HepG2 (cell line): ENCODE data around the gene KIFC1. TPM values are rescaled to one million over a fixed set of nuclear protein-coding genes. Genes with fewer than 3 reads are reported as not detected.
A peak's percentile ranks its signal among the peaks of the same experiment; 100 is the strongest.

ENCODE experiments used
- ADNP ChIP-seq: sonication (generic); formaldehyde crosslinking; IDR thresholded peaks from 2 replicates; pipeline ENCODE4 v1.4.0; 2020; ENCODE audit warnings: missing genetic modification reagents
- ETV6 ChIP-seq: sonication (generic); formaldehyde crosslinking; conservative IDR thresholded peaks from 2 replicates; pipeline ENCODE4 v1.4.0; 2020; ENCODE audit warnings: missing genetic modification reagents
- GLI4 ChIP-seq: sonication (generic); formaldehyde crosslinking; IDR thresholded peaks from 2 replicates; pipeline ENCODE4 v1.5.1; 2020; ENCODE audit warnings: missing genetic modification reagents, mild to moderate bottlenecking, moderate library complexity, borderline replicate concordance
- KDM5A ChIP-seq: fragments of 200-600 bp; sonication (generic); IDR thresholded peaks from 2 replicates; pipeline ENCODE4 v1.7.0; 2018; ENCODE audit warnings: antibody characterized with exemption, mild to moderate bottlenecking, low read length, borderline replicate concordance
- MZF1 ChIP-seq: sonication (generic); formaldehyde crosslinking; IDR thresholded peaks from 2 replicates; pipeline ENCODE4 v1.8.1; 2023; ENCODE audit warnings: mild to moderate bottlenecking, missing genetic modification reagents, borderline replicate concordance
- NBN ChIP-seq: fragments of 450-650 bp; conservative IDR thresholded peaks from 2 replicates; pipeline ENCODE4 v1.6.1; 2017
- REPIN1 ChIP-seq: sonication (generic); formaldehyde crosslinking; IDR thresholded peaks from 2 replicates; pipeline ENCODE4 v1.8.0; 2022; ENCODE audit warnings: missing genetic modification reagents, low read depth, mild to moderate bottlenecking, borderline replicate concordance
- SMAD1 ChIP-seq: sonication (generic); formaldehyde crosslinking; IDR thresholded peaks from 2 replicates; pipeline ENCODE4 v1.4.0; 2020; ENCODE audit warnings: missing genetic modification reagents, low read depth, mild to moderate bottlenecking, borderline replicate concordance
- ZIK1 ChIP-seq: sonication (generic); formaldehyde crosslinking; IDR thresholded peaks from 2 replicates; pipeline ENCODE4 v1.5.0; 2020; ENCODE audit warnings: mild to moderate bottlenecking, low read depth, missing genetic modification reagents, borderline replicate concordance
- ZKSCAN5 ChIP-seq: sonication (generic); formaldehyde crosslinking; IDR thresholded peaks from 2 replicates; pipeline ENCODE4 v1.5.1; 2020; ENCODE audit warnings: mild to moderate bottlenecking, missing genetic modification reagents
- ZNF296 ChIP-seq: sonication (generic); formaldehyde crosslinking; conservative IDR thresholded peaks from 2 replicates; pipeline ENCODE4 v1.5.0; 2020; ENCODE audit warnings: mild to moderate bottlenecking, missing genetic modification reagents
- ZNF574 ChIP-seq: sonication (generic); formaldehyde crosslinking; IDR thresholded peaks from 2 replicates; pipeline ENCODE4 v1.4.0; 2020; ENCODE audit warnings: missing genetic modification reagents
- ZNF672 ChIP-seq: sonication (generic); formaldehyde crosslinking; IDR thresholded peaks from 2 replicates; pipeline ENCODE4 v1.8.1; 2022; ENCODE audit warnings: missing genetic modification reagents
- ZNF841 ChIP-seq: sonication (generic); formaldehyde crosslinking; IDR thresholded peaks from 2 replicates; pipeline ENCODE4 v1.8.1; 2023; ENCODE audit warnings: missing genetic modification reagents, borderline replicate concordance
- ZNF891 ChIP-seq: sonication (generic); formaldehyde crosslinking; IDR thresholded peaks from 2 replicates; pipeline ENCODE4 v1.5.0; 2020; ENCODE audit warnings: mild to moderate bottlenecking, missing genetic modification reagents
- ZZZ3 ChIP-seq: sonication (generic); formaldehyde crosslinking; IDR thresholded peaks from 2 replicates; pipeline ENCODE4 v1.4.0; 2020; ENCODE audit warnings: missing genetic modification reagents, mild to moderate bottlenecking, borderline replicate concordance
- polyA plus RNA-seq, 8 experiments: library from polyadenylated mRNA; depleted of rRNA in 3 of 8; stranded (reverse) in 7 of 8; unstranded in 1 of 8; fragments of >200 nt; fragmentation: Illumina TruSeq in 4 of 8; extraction: Trizol in 4 of 8; gene quantifications; 2 replicates each; pipeline versions ENCODE4 v1.2.1 to v1.2.3, GENCODE V29; 2011 to 2016; ENCODE audit warnings: low read depth in 4 of 8, missing spikeins in 1 of 8, mixed read lengths in 1 of 8; ENCODE audit not compliant: insufficient read depth in 1 of 8
- total RNA-seq, 5 experiments: library from RNA; depleted of rRNA; stranded (reverse); fragments of >200 nt; fragmentation: Illumina TruSeq; extraction: Trizol; gene quantifications; 2 replicates each; pipeline ENCODE4 v1.2.3, GENCODE V29; 2016; ENCODE audit warnings: low read depth in 1 of 5
- TF ChIP-seq, protein P1 (sequence below): sonication (generic); formaldehyde crosslinking; IDR thresholded peaks from 2 replicates; pipeline ENCODE4 v1.4.0; 2020; ENCODE audit warnings: missing genetic modification reagents
- TF ChIP-seq, protein P2 (sequence below): sonication (generic); formaldehyde crosslinking; conservative IDR thresholded peaks from 2 replicates; pipeline ENCODE4 v1.8.1; 2023; ENCODE audit warnings: missing genetic modification reagents
- TF ChIP-seq, protein P3 (sequence below): sonication (generic); formaldehyde crosslinking; IDR thresholded peaks from 2 replicates; pipeline ENCODE4 v1.4.0; 2020; ENCODE audit warnings: missing genetic modification reagents, mild to moderate bottlenecking, borderline replicate concordance

KIFC1 gene
- total and polyA plus RNA-seq, 2 of the 13 experiments (the other 11 are each of a cell fraction or from before 2014, with no cell fraction given) = 25.0 to 45.5 TPM

- TF ChIP-seq ZIK1 (CRISPR knock-in tag) = 0 out of 2 replicates have a peak, but pooled peaks have one; percentile 18
- 0 out of 2 replicates have a peak, but pooled peaks have one; percentile 15 for TF ChIP-seq ZZZ3 (CRISPR knock-in tag)
- TF ChIP-seq NBN = no peak
- 0 out of 2 replicates have a peak, but pooled peaks have one; percentile 18 for TF ChIP-seq ZNF296 (CRISPR knock-in tag)
- TF ChIP-seq MZF1 = 0 out of 2 replicates have a peak, but pooled peaks have one; percentile 70
- TF ChIP-seq ZNF841 (CRISPR knock-in tag) = peak; percentile 89; the same call in 1 of the 2 replicates
- no peak; the same call in 1 of the 2 replicates for TF ChIP-seq SMAD1 (CRISPR knock-in tag)
- TF ChIP-seq, protein P1, sequence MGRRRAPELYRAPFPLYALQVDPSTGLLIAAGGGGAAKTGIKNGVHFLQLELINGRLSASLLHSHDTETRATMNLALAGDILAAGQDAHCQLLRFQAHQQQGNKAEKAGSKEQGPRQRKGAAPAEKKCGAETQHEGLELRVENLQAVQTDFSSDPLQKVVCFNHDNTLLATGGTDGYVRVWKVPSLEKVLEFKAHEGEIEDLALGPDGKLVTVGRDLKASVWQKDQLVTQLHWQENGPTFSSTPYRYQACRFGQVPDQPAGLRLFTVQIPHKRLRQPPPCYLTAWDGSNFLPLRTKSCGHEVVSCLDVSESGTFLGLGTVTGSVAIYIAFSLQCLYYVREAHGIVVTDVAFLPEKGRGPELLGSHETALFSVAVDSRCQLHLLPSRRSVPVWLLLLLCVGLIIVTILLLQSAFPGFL (CRISPR knock-in tag) = 0 out of 2 replicates have a peak, but pooled peaks have one; percentile 68
- 0 out of 2 replicates have a peak, but pooled peaks have one; percentile 55 for TF ChIP-seq ZKSCAN5 (CRISPR knock-in tag)
- TF ChIP-seq ZNF672 (CRISPR knock-in tag) = peak; percentile 17; the same call in 1 of the 2 replicates
- TF ChIP-seq KDM5A = peak; percentile 56; the same call in 1 of the 2 replicates
- 0 out of 2 replicates have a peak, but pooled peaks have one; percentile 62 for TF ChIP-seq ETV6 (CRISPR knock-in tag)
- TF ChIP-seq ZNF891 = 0 out of 2 replicates have a peak, but pooled peaks have one; percentile 2
- TF ChIP-seq REPIN1 = no peak
- TF ChIP-seq, protein P2, sequence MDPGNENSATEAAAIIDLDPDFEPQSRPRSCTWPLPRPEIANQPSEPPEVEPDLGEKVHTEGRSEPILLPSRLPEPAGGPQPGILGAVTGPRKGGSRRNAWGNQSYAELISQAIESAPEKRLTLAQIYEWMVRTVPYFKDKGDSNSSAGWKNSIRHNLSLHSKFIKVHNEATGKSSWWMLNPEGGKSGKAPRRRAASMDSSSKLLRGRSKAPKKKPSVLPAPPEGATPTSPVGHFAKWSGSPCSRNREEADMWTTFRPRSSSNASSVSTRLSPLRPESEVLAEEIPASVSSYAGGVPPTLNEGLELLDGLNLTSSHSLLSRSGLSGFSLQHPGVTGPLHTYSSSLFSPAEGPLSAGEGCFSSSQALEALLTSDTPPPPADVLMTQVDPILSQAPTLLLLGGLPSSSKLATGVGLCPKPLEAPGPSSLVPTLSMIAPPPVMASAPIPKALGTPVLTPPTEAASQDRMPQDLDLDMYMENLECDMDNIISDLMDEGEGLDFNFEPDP (CRISPR knock-in tag) = 0 out of 2 replicates have a peak, but pooled peaks have one; percentile 81
- no peak for TF ChIP-seq ZNF574 (CRISPR knock-in tag)
- TF ChIP-seq GLI4 (CRISPR knock-in tag) = peak; percentile 18; the same call in 1 of the 2 replicates
- TF ChIP-seq, protein P3, sequence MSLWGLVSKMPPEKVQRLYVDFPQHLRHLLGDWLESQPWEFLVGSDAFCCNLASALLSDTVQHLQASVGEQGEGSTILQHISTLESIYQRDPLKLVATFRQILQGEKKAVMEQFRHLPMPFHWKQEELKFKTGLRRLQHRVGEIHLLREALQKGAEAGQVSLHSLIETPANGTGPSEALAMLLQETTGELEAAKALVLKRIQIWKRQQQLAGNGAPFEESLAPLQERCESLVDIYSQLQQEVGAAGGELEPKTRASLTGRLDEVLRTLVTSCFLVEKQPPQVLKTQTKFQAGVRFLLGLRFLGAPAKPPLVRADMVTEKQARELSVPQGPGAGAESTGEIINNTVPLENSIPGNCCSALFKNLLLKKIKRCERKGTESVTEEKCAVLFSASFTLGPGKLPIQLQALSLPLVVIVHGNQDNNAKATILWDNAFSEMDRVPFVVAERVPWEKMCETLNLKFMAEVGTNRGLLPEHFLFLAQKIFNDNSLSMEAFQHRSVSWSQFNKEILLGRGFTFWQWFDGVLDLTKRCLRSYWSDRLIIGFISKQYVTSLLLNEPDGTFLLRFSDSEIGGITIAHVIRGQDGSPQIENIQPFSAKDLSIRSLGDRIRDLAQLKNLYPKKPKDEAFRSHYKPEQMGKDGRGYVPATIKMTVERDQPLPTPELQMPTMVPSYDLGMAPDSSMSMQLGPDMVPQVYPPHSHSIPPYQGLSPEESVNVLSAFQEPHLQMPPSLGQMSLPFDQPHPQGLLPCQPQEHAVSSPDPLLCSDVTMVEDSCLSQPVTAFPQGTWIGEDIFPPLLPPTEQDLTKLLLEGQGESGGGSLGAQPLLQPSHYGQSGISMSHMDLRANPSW (CRISPR knock-in tag) = 0 out of 2 replicates have a peak, but pooled peaks have one; percentile 4
- 0 out of 2 replicates have a peak, but pooled peaks have one; percentile 15 for TF ChIP-seq ADNP (CRISPR knock-in tag)
Observed at GRCh38 chr6:33391922-33392594, 435 bp downstream of the KIFC1 start (continued).
